DND-41 (cell line): ENCODE results near the gene HOXD12.

Experiments used
- EZH2 ChIP-seq: IDR thresholded peaks from 3 replicates; pipeline ENCODE4 v1.6.1; 2012; ENCODE audit warnings: borderline replicate concordance, low read depth, mild to moderate bottlenecking, moderate library complexity, low read length, inconsistent platforms; ENCODE audit not compliant: severe bottlenecking
- TF ChIP-seq, protein P1 (sequence below): IDR thresholded peaks from 2 replicates; pipeline ENCODE4 v1.5.1; 2012; ENCODE audit warnings: borderline replicate concordance, low read length, moderate library complexity, mild to moderate bottlenecking; ENCODE audit not compliant: poor library complexity, severe bottlenecking; ENCODE audit errors: extremely low read depth

DNA sequence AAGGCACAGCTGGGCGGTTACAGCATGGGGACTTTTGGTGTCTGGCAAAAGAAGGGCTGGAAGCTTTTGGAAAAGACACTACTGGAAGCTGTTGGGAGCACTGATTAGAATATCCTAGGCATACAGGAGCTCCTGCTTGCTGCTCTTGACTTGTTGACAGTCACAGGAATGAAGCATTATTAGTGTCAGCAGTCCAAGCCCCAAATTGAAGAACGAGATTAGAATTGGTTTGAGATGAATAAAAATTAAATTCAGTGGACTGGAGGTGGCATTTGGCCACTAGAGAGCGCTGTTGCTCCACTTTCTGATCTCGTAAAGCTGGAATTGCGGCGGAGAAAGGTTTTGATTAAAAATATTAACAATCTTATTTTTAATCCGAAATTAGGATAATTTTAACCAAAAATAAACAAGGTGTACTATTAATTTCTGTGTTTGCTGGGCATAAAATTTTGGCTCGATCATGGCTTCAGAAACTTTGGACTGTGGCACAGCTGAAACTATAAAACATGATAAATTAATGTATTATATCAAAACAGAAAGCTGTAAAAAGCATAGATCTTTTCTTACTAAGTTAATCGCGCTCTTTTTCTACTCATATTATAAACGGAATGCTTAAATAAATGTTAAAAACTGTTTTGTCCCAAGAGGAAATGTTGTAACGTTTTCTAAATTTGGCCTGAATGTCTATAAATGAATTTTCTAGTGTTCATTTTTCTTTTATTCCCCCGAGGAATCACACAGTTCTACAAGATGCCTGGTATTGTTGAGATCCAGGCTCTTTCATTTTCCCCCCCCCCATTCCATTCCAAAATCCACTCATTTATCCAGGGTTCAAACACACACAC lies 27.6 kb downstream of the HOXD12 start:
- TF ChIP-seq, protein P1, sequence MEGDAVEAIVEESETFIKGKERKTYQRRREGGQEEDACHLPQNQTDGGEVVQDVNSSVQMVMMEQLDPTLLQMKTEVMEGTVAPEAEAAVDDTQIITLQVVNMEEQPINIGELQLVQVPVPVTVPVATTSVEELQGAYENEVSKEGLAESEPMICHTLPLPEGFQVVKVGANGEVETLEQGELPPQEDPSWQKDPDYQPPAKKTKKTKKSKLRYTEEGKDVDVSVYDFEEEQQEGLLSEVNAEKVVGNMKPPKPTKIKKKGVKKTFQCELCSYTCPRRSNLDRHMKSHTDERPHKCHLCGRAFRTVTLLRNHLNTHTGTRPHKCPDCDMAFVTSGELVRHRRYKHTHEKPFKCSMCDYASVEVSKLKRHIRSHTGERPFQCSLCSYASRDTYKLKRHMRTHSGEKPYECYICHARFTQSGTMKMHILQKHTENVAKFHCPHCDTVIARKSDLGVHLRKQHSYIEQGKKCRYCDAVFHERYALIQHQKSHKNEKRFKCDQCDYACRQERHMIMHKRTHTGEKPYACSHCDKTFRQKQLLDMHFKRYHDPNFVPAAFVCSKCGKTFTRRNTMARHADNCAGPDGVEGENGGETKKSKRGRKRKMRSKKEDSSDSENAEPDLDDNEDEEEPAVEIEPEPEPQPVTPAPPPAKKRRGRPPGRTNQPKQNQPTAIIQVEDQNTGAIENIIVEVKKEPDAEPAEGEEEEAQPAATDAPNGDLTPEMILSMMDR = peak; percentile 88
- TF ChIP-seq EZH2 = no peak
